Caco-2 (cell line): Measurements from ENCODE around the gene RUFY3. TPM values are rescaled to one million over a fixed set of nuclear protein-coding genes. Genes with fewer than 3 reads are reported as not detected.

Experiments
- BruUV-seq: library from RNA; stranded (reverse); fragments of 400-500 nt; replicated peaks from 2 replicates; lab custom pipeline; 2021; lab: Mats Ljungman, UMichigan
- CTCF ChIA-PET: fragments of 300-600 bp; sonication (Branson Sonifier 250); formaldehyde crosslinking; loops from one replicate; lab custom pipeline; 2022; ENCODE audit warnings: antibody characterized with exemption; lab: Charles Lee
- POLR2A ChIA-PET: fragments of 300-600 bp; sonication (Branson Sonifier 250); formaldehyde crosslinking; loops from one replicate; lab custom pipeline; 2022; ENCODE audit warnings: antibody characterized with exemption; lab: Charles Lee
- DNase-seq, 2 experiments: peaks; one replicate each; pipeline versions ENCODE4 v3.0.0 to v3.0.0-alpha.2; 2020 to 2022
- H3K27me3 ChIP-seq: replicated peaks from 2 replicates; pipeline ENCODE4 v1.6.0; 2011; ENCODE audit warnings: low read length; ENCODE audit not compliant: control insufficient read depth, insufficient read depth
- H3K36me3 ChIP-seq: 2 replicates; pipeline ENCODE4 v1.5.1; 2011; ENCODE audit warnings: low read length; ENCODE audit not compliant: control insufficient read depth, insufficient read depth
- H3K4me1 ChIP-seq: fragments of 250-450 bp; sonication (Bioruptor Pico); 2 replicates; pipeline ENCODE4 v1.5.1; 2020; ENCODE audit warnings: mild to moderate bottlenecking
- H3K4me3 ChIP-seq: 2 replicates; pipeline ENCODE4 v1.5.1; 2011; ENCODE audit warnings: low read depth, mild to moderate bottlenecking, control low read depth, low read length
- H3K9me3 ChIP-seq: fragments of 250-450 bp; sonication (Bioruptor Pico); 2 replicates; pipeline ENCODE4 v1.5.1; 2020; ENCODE audit warnings: mild to moderate bottlenecking, moderate library complexity
- H3K27ac Mint-ChIP-seq: one replicate; pipeline ENCODE4 v1.8.0; 2022; ENCODE audit warnings: mixed read lengths; ENCODE audit not compliant: unreplicated experiment
- H3K27me3 Mint-ChIP-seq: one replicate; pipeline ENCODE4 v1.8.0; 2022; ENCODE audit warnings: mixed read lengths; ENCODE audit not compliant: insufficient read depth, unreplicated experiment
- H3K36me3 Mint-ChIP-seq: one replicate; pipeline ENCODE4 v1.8.0; 2022; ENCODE audit warnings: mild to moderate bottlenecking, mixed read lengths; ENCODE audit not compliant: insufficient read depth, unreplicated experiment
- H3K4me1 Mint-ChIP-seq: one replicate; pipeline ENCODE4 v1.8.0; 2022; ENCODE audit warnings: low read depth, mixed read lengths; ENCODE audit not compliant: unreplicated experiment
- H3K4me3 Mint-ChIP-seq: one replicate; pipeline ENCODE4 v1.8.0; 2022; ENCODE audit warnings: mild to moderate bottlenecking, moderate library complexity, mixed read lengths; ENCODE audit not compliant: unreplicated experiment
- H3K9me3 Mint-ChIP-seq: one replicate; pipeline ENCODE4 v1.8.0; 2022; ENCODE audit warnings: mixed read lengths; ENCODE audit not compliant: unreplicated experiment
- CTCF ChIP-seq, 2 experiments: fragments of 200-600 bp in 1 of 2; IDR thresholded peaks; 1 replicate in 1 of 2; 2 replicates in 1 of 2; pipeline versions ENCODE4 v1.5.1 to v1.8.0; 2011 to 2022; ENCODE audit warnings: antibody characterized with exemption in 1 of 2, control low read depth in 1 of 2, inconsistent platforms in 1 of 2, low read depth in 1 of 2, low read length in 1 of 2, mild to moderate bottlenecking in 1 of 2, moderate library complexity in 1 of 2; ENCODE audit not compliant: insufficient read depth in 1 of 2, severe bottlenecking in 1 of 2, unreplicated experiment in 1 of 2
- intact Hi-C: fragments of 100-400 bp; cut with micrococcal nuclease; formaldehyde crosslinking; loops from one replicate; pipeline ENCODE4 v1.10.0; 2022; ENCODE audit not compliant: unreplicated experiment
- total RNA-seq: library from RNA; stranded (reverse); gene quantifications from 2 replicates; pipeline ENCODE4 v1.2.3, GENCODE V29; 2022

The RUFY3 gene
- total RNA-seq, 1 experiment from 2014 or later, result 36.6 TPM

DNA sequence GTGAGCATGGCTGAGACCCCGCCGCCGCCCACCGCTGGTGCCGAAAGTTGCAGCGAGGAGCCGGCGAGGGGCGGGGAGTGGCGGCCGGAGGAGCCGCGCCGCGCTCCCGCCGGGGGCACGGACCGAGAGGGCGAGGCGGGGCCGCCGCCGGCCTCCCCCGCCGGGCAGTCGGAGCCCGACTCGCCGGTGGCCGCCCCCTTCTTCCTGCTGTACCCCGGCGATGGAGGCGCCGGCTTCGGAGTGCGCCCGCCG lies 16.9 kb upstream of the RUFY3 start:
- ChIA-PET POLR2A (interaction anchor here (1.0 to 1.1 kb wide), 2 partner anchors 16 to 135 kb away, joined by 5 read pairs; partner anchors contain the start of gene GRSF1), CTCF (interaction anchor here (0.6 to 1.3 kb wide), 2 partner anchors 17 to 31 kb away, joined by 6 to 8 read pairs; no protein-coding TSS in a partner anchor)
- peaks cover 9% of the 10 kb centered on the region for H3K4me1 Mint-ChIP-seq
- no peaks in the 10 kb centered on the region for H3K36me3 ChIP-seq
- TF ChIP-seq CTCF (IDR thresholded peaks at IDR 0.05; ENCODE audit: insufficient read depth in 1 of 2, low read depth in 1 of 2, low read length in 1 of 2, severe bottlenecking in 1 of 2, unreplicated experiment in 1 of 2), result no peak
- no peak for DNase-seq
- no peaks in the 10 kb centered on the region for H3K27me3 ChIP-seq
- H3K27ac Mint-ChIP-seq, result no peak overlapping the region
- peaks cover 11% of the 10 kb centered on the region for H3K4me1 ChIP-seq
- H3K4me3 Mint-ChIP-seq, result peak overlapping the region; percentile 98
- H3K4me3 ChIP-seq, result peak overlapping the region; percentile 79
- H3K27me3 Mint-ChIP-seq, result no peaks in the 10 kb centered on the region
- intact Hi-C loops, result loop anchor here (1.0 to 5.0 kb wide), 4 partner anchors 17 to 197 kb away; partner anchors contain the start of genes MOB1B and UTP3
- BruUV-seq, result no TSS peak
- H3K36me3 Mint-ChIP-seq, result peaks cover 11% of the 10 kb centered on the region
- no peaks in the 10 kb centered on the region for H3K9me3 Mint-ChIP-seq
- H3K9me3 ChIP-seq, result no peaks in the 10 kb centered on the region

GRCh38 chr4:70705183-70706043 lies 16.4 kb upstream of the RUFY3 start:
- Histone ChIP-seq H3K4me3 (peak overlapping the region; percentile 79), H3K27me3 (no peaks in the 10 kb centered on the region), H3K9me3 (no peaks in the 10 kb centered on the region), H3K36me3 (no peaks in the 10 kb centered on the region), H3K4me1 (peaks cover 11% of the 10 kb centered on the region)
- DNase-seq, result peak; percentile 80 to 86
- no peaks in the 10 kb centered on the region for H3K27me3 Mint-ChIP-seq
- no peak for TF ChIP-seq CTCF (IDR thresholded peaks at IDR 0.05; ENCODE audit: insufficient read depth in 1 of 2, low read depth in 1 of 2, low read length in 1 of 2, severe bottlenecking in 1 of 2, unreplicated experiment in 1 of 2)
- intact Hi-C loops, result loop anchor here (5.0 kb wide), 3 partner anchors 53 to 197 kb away; partner anchors contain the start of gene MOB1B
- ChIA-PET CTCF (interaction anchor here (0.5 to 1.3 kb wide), 4 partner anchors 18 to 1399 kb away, joined by 4 to 8 read pairs (median 6); no protein-coding TSS in a partner anchor), POLR2A (interaction anchor here (0.6 to 1.1 kb wide), 5 partner anchors 16 to 324 kb away, joined by 3 to 5 read pairs (median 4); partner anchors contain the start of gene GRSF1)
- H3K4me1 Mint-ChIP-seq, result peaks cover 11% of the 10 kb centered on the region
- no TSS peak for BruUV-seq
- H3K27ac Mint-ChIP-seq, result peak overlapping the region; percentile 93
- H3K4me3 Mint-ChIP-seq, result peak overlapping the region; percentile 98
- H3K9me3 Mint-ChIP-seq, result no peaks in the 10 kb centered on the region
- H3K36me3 Mint-ChIP-seq, result peaks cover 11% of the 10 kb centered on the region

GRCh38 chr4:70706044-70706461 lies 15.7 kb upstream of the RUFY3 start:
- ChIA-PET CTCF (interaction anchor here (0.5 to 1.3 kb wide), 2 partner anchors 19 to 133 kb away, joined by 7 to 8 read pairs; no protein-coding TSS in a partner anchor), POLR2A (interaction anchor here (1.1 kb wide), 1 partner anchor 44 kb away, joined by 4 read pairs; no protein-coding TSS in a partner anchor)
- Histone ChIP-seq H3K9me3 (no peaks in the 10 kb centered on the region), H3K27me3 (no peaks in the 10 kb centered on the region), H3K4me1 (peaks cover 11% of the 10 kb centered on the region), H3K4me3 (peak overlapping the region; percentile 79), H3K36me3 (no peaks in the 10 kb centered on the region)
- Mint-ChIP-seq H3K4me1 (peaks cover 11% of the 10 kb centered on the region), H3K4me3 (peak overlapping the region; percentile 98), H3K9me3 (no peaks in the 10 kb centered on the region), H3K27me3 (no peaks in the 10 kb centered on the region), H3K36me3 (peaks cover 11% of the 10 kb centered on the region), H3K27ac (peak overlapping the region; percentile 93)
- no peak for DNase-seq
- intact Hi-C loops, result loop anchor here (5.0 kb wide), 3 partner anchors 54 to 196 kb away; partner anchors contain the start of gene MOB1B
- no TSS peak for BruUV-seq
- TF ChIP-seq CTCF (IDR thresholded peaks at IDR 0.05; ENCODE audit: insufficient read depth in 1 of 2, low read depth in 1 of 2, low read length in 1 of 2, severe bottlenecking in 1 of 2, unreplicated experiment in 1 of 2), result no peak
